ENCODE measurements around the gene SUCO.

DNA sequence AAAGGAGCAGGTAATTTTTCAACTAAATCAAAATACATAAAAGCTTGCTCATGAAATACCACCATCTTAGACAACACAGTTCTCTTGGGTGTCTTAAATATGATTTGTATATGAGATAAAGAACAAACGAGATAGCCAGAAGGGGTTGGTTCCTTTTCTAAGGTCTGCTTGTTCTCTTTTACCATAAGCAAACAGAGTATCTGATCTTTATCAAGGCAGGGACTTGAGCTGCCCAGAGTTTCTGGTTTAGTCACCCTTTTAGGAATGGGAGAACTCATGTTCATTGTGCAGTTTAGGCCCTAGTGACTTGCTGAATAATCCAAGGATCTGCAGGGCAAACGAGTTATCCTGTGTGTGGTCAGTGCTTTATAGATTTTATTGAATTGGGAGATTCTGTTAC, 3.0 kb upstream of the SUCO start:
- no peak for TF ChIP-seq POLR2A (IDR thresholded peaks at IDR 0.05)
- TF ChIP-seq CTCF (IDR thresholded peaks at IDR 0.05): no peak

Measured in uterus (tissue), 2 donors.